A673 (cell line): ENCODE results near the gene N4BP2L1. TPM values are rescaled to one million over a fixed set of nuclear protein-coding genes. Genes with fewer than 3 reads are reported as not detected.
A peak's percentile ranks its signal among the peaks of the same experiment; 100 is the strongest.

Experiments used
- BruUV-seq: library from RNA; stranded (reverse); fragments of 400-500 nt; replicated peaks from 2 replicates; lab custom pipeline; 2021; lab: Mats Ljungman, UMichigan
- CTCF ChIA-PET: fragments of 300-600 bp; sonication (Branson Sonifier 250); formaldehyde crosslinking; loops from one replicate; lab custom pipeline; 2022; ENCODE audit warnings: antibody characterized with exemption; lab: Charles Lee
- POLR2A ChIA-PET: fragments of 300-600 bp; sonication (Branson Sonifier 250); formaldehyde crosslinking; loops from one replicate; lab custom pipeline; 2022; ENCODE audit warnings: antibody characterized with exemption; ENCODE audit not compliant: low non-redundant PET; lab: Charles Lee
- DNase-seq: peaks from one replicate; pipeline ENCODE4 v3.0.0-alpha.2; 2015; ENCODE audit warnings: low spot score
- H3K27ac ChIP-seq: fragments of 200-600 bp; sonication (generic); 2 replicates; pipeline ENCODE4 v1.5.1; 2016; ENCODE audit warnings: mixed run types, low read depth, mild to moderate bottlenecking, mixed read lengths, antibody characterized with exemption, low read length; ENCODE audit not compliant: poor library complexity, severe bottlenecking
- H3K27me3 ChIP-seq: fragments of 200-600 bp; sonication (generic); replicated peaks from 2 replicates; pipeline ENCODE4 v1.6.1; 2017; ENCODE audit warnings: mixed run types, low read depth, mild to moderate bottlenecking, mixed read lengths, antibody characterized with exemption, low read length; ENCODE audit not compliant: insufficient read depth, poor library complexity
- H3K36me3 ChIP-seq: fragments of 200-600 bp; sonication (generic); 2 replicates; pipeline ENCODE4 v1.6.1; 2016; ENCODE audit warnings: mixed run types, mild to moderate bottlenecking, mixed read lengths, antibody characterized with exemption, low read length; ENCODE audit not compliant: insufficient read depth, poor library complexity, severe bottlenecking
- H3K4me1 ChIP-seq: fragments of 200-600 bp; sonication (generic); 2 replicates; pipeline ENCODE4 v1.6.1; 2017; ENCODE audit warnings: mixed run types, mild to moderate bottlenecking, mixed read lengths, antibody characterized with exemption, low read length; ENCODE audit not compliant: insufficient read depth, poor library complexity, severe bottlenecking
- H3K4me3 ChIP-seq: fragments of 200-600 bp; sonication (generic); 2 replicates; pipeline ENCODE4 v1.5.1; 2016; ENCODE audit warnings: low read depth, mixed run types, mild to moderate bottlenecking, mixed read lengths, low read length; ENCODE audit not compliant: poor library complexity, severe bottlenecking
- H3K9me3 ChIP-seq: fragments of 200-600 bp; sonication (generic); 2 replicates; pipeline ENCODE4 v1.6.1; 2016; ENCODE audit warnings: mixed run types, low read depth, mild to moderate bottlenecking, mixed read lengths, antibody characterized with exemption, low read length; ENCODE audit not compliant: poor library complexity, severe bottlenecking
- CTCF ChIP-seq: fragments of 300-800, 200-600 bp; sonication (generic); conservative IDR thresholded peaks from 2 replicates; pipeline ENCODE4 v1.5.1; 2017; ENCODE audit warnings: low read depth, mild to moderate bottlenecking, antibody characterized with exemption, low read length, moderate library complexity, mixed read lengths
- EZH2 ChIP-seq: fragments of 200-600 bp; sonication (generic); IDR thresholded peaks from 2 replicates; pipeline ENCODE4 v1.6.1; 2017; ENCODE audit warnings: borderline replicate concordance, low read depth, mild to moderate bottlenecking, mixed read lengths, antibody characterized with exemption, low read length; ENCODE audit not compliant: poor library complexity, severe bottlenecking
- intact Hi-C: fragments of 100-400 bp; cut with micrococcal nuclease; formaldehyde crosslinking; loops from one replicate; pipeline ENCODE4 v1.10.0; 2022; ENCODE audit not compliant: unreplicated experiment
- total RNA-seq: library from RNA; stranded (reverse); gene quantifications from 2 replicates; pipeline ENCODE4 v1.2.3, GENCODE V29; 2021

N4BP2L1 gene
- total RNA-seq, 1 experiment from 2014 or later = 0.49 TPM

GRCh38 chr13:32474999-32475792, 47.3 kb upstream of the N4BP2L1 start:
- Histone ChIP-seq H3K4me3 (no peak overlapping the region), H3K27me3 (no peaks in the 10 kb centered on the region), H3K9me3 (no peaks in the 10 kb centered on the region), H3K4me1 (no peaks in the 10 kb centered on the region), H3K27ac (no peak overlapping the region), H3K36me3 (no peaks in the 10 kb centered on the region)
- peak; percentile 71 for DNase-seq
- ChIA-PET POLR2A (interaction anchor here (0.5 kb wide), 1 partner anchor 37 kb away, joined by 3 read pairs; no protein-coding TSS in a partner anchor), CTCF (no interaction called here)
- intact Hi-C loops = no loop called here
- TF ChIP-seq CTCF = no peak
- no peak for TF ChIP-seq EZH2
- BruUV-seq = TSS peak; percentile 78

- H3K4me3 ChIP-seq = no peak overlapping the region
- no peaks in the 10 kb centered on the region for H3K4me1 ChIP-seq
- POLR2A ChIA-PET = interaction anchor here (0.7 kb wide), 1 partner anchor 762 kb away, joined by 7 read pairs; no protein-coding TSS in a partner anchor
- H3K27ac ChIP-seq = no peak overlapping the region
- BruUV-seq = no TSS peak
- no peaks in the 10 kb centered on the region for H3K27me3 ChIP-seq
- no peaks in the 10 kb centered on the region for H3K9me3 ChIP-seq
- no peak for TF ChIP-seq CTCF
- TF ChIP-seq EZH2 = no peak
- CTCF ChIA-PET = no interaction called here
- intact Hi-C loops = no loop called here
- no peaks in the 10 kb centered on the region for H3K36me3 ChIP-seq
- DNase-seq = no peak
These were observed 45.7 kb upstream of the N4BP2L1 start for GRCh38 chr13:32473650-32474049.

GRCh38 chr13:32472194-32472621, 44.3 kb upstream of the N4BP2L1 start:
- no TSS peak for BruUV-seq
- Histone ChIP-seq H3K27ac (no peak overlapping the region), H3K9me3 (no peaks in the 10 kb centered on the region), H3K4me3 (no peak overlapping the region), H3K27me3 (no peaks in the 10 kb centered on the region), H3K36me3 (no peaks in the 10 kb centered on the region), H3K4me1 (no peaks in the 10 kb centered on the region)
- POLR2A ChIA-PET = no interaction called here
- TF ChIP-seq CTCF (no peak), EZH2 (no peak)
- CTCF ChIA-PET = no interaction called here
- intact Hi-C loops = no loop called here
- no peak for DNase-seq
